GM21737 (cell line): ENCODE measurements around the gene NUP62.
A peak's percentile ranks its signal among the peaks of the same experiment; 100 is the strongest.

ENCODE experiments used
- ATAC-seq: cut with Tn5 transposase; IDR thresholded peaks from one replicate; pipeline ENCODE4 v1.9.1; 2021; ENCODE audit warnings: mild to moderate bottlenecking, moderate library complexity; ENCODE audit not compliant: unreplicated experiment

Gene NUP62

GRCh38 chr19:49870309-49870901, 58.9 kb downstream of the NUP62 start:
- ATAC-seq = no peak

DNA sequence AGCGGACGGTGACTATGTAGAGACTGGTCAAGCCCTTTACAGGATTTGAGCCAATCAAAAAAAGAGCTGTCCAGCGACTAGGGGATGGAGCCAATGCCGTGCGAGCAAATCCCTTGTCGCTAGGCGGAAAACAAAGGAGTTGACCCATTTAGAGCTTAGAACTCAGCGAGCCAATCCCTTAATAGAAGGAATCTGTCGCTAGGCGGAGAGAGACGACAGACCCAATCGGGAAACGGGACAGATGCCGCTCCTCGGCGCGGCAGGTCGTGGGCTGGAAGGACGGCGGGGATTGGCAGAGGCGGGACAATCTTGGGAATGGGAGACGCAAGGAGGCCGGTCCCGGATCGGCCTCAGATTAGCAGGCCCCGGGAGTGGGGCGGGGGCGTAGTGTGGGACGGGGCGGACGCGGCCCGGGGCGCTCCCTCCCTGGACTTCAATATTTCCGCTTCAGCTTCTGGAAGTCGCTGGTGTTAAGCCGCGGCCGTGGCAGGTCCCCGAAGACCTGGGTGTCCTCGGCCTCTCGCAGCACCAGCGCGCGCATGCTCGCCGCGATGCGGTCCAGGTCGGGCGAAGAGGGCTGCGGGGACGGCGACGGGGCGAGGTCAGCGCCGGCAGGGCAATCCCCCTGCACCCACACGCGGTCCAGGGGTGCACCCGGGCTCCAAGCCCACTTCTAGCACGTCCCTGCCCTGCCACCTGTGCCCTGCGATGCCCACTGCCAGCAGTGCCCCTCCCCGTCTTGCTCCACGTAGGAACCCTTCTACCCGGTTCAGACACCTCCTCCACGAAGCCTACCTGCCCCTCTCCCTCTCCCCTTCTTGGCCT, 59.6 kb downstream of the NUP62 start:
- peak; percentile 58 for ATAC-seq

- peak; percentile 12 for ATAC-seq
These were observed 60.3 kb downstream of the NUP62 start for GRCh38 chr19:49869009-49869483.

DNA sequence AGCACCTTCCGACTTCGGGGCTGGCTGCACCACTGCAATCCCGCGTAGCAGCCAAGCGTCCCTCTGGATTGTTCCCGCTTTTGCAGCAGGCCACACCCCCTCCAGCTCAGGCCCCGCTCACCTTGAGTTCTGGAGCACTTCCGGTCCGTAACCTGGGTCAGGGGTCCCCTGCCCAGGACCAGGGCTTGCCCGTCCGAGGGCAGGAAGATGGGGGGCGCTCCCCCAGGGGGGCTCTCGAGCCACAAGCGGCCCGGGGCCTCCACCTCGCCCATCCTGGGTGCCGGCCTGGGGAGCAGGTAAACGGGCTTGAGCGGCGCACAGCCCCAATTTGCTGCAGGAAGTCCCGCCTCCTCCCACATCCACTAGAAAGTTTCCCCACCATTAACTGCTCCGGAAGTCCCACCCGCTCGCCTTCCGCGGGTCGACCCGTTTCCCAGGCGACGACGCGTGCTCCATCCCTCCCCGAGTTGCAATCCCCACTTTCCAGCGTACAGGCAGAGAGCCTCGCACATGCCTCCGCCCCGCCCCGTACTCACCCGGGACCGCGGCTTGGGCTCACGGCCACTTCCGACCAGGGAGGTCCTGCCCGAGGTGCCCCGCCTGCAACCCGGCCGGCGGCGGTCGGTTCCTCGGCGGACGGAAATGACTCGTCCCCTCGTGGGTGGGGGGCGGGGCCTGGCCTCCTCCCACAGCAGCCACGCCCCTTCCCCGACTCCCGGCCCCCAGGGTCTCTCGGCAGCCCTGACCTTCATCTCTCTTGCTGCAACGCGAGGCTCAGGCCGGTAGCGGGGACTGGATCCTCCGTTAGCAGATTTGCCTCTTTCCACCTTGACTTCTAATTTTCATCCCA, 62.1 kb downstream of the NUP62 start, which contains the start of gene PNKP:
Gene PNKP, minus strand, starts transcription at position 644 of the 850 bp plus-strand sequence. Its CDS starts 372 bp downstream, at position 272.
- ATAC-seq = peak; percentile 37

GRCh38 chr19:49864890-49865289, 64.4 kb downstream of the NUP62 start:
- ATAC-seq = no peak

DNA sequence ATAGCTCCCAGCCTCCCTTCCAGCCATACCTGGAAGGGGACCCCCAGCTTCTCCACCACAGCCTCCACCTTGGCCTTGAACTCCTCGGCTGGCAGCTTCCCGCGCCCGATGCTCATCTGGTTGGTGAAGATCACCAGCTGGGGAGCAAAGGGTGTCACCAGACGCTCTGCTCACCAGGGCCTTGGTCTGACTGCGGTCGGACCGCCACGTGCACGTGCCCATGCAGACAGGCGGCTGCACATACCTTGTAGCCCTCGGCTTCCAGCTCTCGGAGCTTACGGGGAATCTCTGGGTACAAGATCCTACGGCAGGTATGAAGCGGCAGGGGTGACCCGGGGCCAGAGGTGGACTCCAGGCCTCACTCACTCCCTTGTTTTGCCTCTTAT, 65.4 kb downstream of the NUP62 start:
- no peak for ATAC-seq

- no peak for ATAC-seq
These were observed 65.9 kb downstream of the NUP62 start for GRCh38 chr19:49863254-49863934.

GRCh38 chr19:49862391-49863253, 66.7 kb downstream of the NUP62 start:
- ATAC-seq = no peak

- ATAC-seq = no peak
These were observed 67.5 kb downstream of the NUP62 start for GRCh38 chr19:49861541-49862378.

DNA sequence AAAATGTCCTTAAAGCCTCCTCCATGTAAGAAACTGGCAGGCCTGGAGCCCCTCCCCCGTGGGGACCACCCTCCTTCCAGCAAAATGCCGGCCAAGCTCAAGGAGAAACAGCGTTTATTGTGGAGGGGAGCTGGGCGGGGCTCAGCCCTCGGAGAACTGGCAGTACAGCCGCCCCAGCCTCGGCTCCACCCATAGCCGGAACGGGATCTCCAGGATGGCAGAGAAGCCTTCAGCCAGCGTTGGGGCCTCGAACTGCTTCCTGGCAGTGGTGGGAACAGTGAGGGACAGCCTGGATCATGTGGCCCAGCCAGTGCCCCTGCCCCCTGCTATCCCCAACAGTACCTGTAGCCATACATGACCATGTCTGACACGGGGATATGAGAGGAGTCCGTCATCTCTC, 68.2 kb downstream of the NUP62 start:
- no peak for ATAC-seq

DNA sequence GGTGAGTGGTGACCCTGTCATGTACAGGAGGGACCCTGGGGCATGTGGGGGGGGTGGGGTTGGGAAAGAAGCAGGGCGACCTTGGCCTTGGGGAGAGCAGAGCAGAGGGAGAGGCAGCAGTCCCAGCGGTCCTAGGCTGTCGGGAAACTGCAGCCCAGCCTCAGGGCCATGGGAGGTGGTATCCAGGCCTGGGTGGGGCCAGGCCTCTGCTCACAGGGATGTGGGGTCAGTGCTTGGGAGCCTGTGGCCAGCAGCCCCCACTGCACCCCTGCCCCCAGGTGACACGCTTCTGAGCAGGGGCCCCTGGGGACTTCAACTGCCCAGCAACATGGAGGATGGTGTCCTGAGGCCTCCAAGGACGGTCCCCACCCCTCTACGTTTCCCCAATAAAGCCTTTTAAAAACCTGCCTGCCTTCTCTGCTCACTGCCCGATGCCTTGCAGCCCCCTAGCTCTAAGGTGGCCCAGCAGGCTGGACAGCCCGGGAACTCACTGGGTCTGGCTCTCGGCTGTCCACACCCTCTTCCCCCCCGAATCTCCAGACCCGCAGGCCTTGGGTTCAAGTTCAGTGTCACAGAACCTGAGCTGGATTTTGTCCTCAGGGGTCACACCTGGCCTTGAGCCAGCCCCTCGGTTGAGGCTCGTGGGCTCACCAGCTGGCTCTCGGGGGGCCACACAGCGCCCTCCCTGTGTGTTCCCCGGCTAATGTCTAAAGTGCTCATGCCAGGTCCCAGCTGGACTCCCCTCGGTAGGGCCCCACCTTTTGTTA, 68.8 kb downstream of the NUP62 start:
- ATAC-seq = no peak

- ATAC-seq = no peak
These were observed 69.5 kb downstream of the NUP62 start for GRCh38 chr19:49859682-49860335.

GRCh38 chr19:49858088-49858985, 71.0 kb downstream of the NUP62 start:
- ATAC-seq = no peak

DNA sequence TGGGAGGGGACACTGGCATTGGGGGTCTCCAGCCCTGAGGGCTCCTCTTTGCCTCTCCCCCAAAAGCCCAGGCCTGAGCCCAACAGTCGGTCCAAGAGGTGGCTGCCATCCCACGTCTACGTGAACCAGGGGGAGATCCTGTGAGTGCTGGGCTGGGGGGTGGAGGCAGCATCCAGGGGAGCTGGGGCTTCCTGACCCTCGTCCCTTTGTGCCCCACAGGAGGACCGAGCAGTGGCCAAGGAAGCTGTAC, 71.5 kb downstream of the NUP62 start:
- no peak for ATAC-seq

DNA sequence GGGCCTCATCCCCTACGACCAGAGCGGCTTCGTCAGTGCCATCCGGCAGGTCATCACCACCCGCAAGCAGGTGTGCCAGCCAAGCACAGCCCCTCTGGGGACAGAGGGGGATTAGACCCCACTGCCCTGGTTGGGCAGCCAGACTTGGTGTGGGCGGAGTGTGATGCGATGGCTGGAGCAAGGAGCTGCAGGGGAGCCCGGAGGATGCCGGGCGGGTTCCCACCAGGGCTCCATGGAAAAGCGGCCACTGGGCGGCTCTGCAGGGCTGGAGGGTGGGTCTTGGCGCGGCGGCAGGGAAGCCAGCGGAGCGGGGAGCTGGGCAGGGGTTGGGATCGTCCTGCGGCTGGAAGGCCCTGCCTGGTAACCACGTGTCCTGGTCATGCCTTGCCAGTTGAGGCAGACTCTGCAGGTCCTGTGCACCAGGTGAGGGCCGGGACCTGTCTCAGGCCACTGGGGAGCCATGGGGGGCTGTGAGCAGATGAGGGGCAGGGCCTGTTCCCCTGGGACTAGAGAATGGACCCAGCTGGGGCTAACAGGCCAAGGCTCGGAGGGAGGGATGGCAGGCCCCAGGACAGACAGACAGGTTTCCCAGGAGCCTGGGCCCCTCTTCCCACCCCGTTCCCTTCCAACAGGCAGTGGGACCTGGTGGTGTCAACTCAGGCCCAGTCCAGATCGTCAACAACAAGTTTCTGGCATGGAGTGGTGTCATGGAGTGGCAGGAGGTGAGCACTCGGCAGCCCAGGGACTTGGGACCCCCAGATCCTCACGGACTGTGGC, 72.1 kb downstream of the NUP62 start:
- no peak for ATAC-seq
